Measurements from ENCODE around the gene TRIO. TPM values are rescaled to one million over a fixed set of nuclear protein-coding genes. Genes with fewer than 3 reads are reported as not detected.

Gene TRIO
- total RNA-seq, 4 donors from 2014 or later = 290 to 370 (median 346) TPM

GRCh38 chr5:14420101-14420811, 277.1 kb downstream of the TRIO start:
- 71% methylated on average over 7 of the region's 7 CpGs for WGBS, 2 donors
- H3K36me3 ChIP-seq = peaks cover 0 to 70% (median 0%) of the 10 kb centered on the region in 3 donors
- no peak overlapping the region for H3K4me3 ChIP-seq
- no peak overlapping the region for H3K27ac ChIP-seq
- no peak for TF ChIP-seq EP300 (IDR thresholded peaks at IDR 0.05)
- no peak for TF ChIP-seq CTCF (IDR thresholded peaks at IDR 0.05)
- TF ChIP-seq POLR2A (IDR thresholded peaks at IDR 0.05) = no peak
- peaks cover 0 to 15% (median 0%) of the 10 kb centered on the region in 4 donors for H3K4me1 ChIP-seq
- DNase-seq (ENCODE audit: low spot score in 2 of 2) = no peak
- no peaks in the 10 kb centered on the region for H3K27me3 ChIP-seq
- no peaks in the 10 kb centered on the region for H3K9me3 ChIP-seq

GRCh38 chr5:14421851-14422250, 278.7 kb downstream of the TRIO start:
- Histone ChIP-seq H3K4me3 (no peak overlapping the region), H3K27me3 (no peaks in the 10 kb centered on the region), H3K4me1 (peaks cover 0 to 9% (median 0%) of the 10 kb centered on the region in 4 donors), H3K36me3 (peaks cover 0 to 75% (median 0%) of the 10 kb centered on the region in 3 donors), H3K27ac (no peak overlapping the region), H3K9me3 (no peaks in the 10 kb centered on the region)
- TF ChIP-seq CTCF (IDR thresholded peaks at IDR 0.05) = no peak
- WGBS, 2 donors = 83 to 87% methylated on average over 8 of the region's 8 CpGs
- no peak for DNase-seq (ENCODE audit: low spot score in 2 of 2)

GRCh38 chr5:14424011-14424685, 281.0 kb downstream of the TRIO start:
- Histone ChIP-seq H3K4me1 (peaks cover 0 to 17% (median 0%) of the 10 kb centered on the region in 4 donors), H3K27me3 (no peaks in the 10 kb centered on the region), H3K36me3 (peaks cover 0 to 68% (median 0%) of the 10 kb centered on the region in 3 donors), H3K4me3 (no peak overlapping the region), H3K9me3 (no peaks in the 10 kb centered on the region), H3K27ac (no peak overlapping the region)
- DNase-seq (ENCODE audit: low spot score in 2 of 2) = no peak
- WGBS, 2 donors = 76 to 81% methylated on average over 7 of the region's 7 CpGs
- no peak for TF ChIP-seq POLR2A (IDR thresholded peaks at IDR 0.05)
- no peak for TF ChIP-seq EP300 (IDR thresholded peaks at IDR 0.05)
- no peak for TF ChIP-seq CTCF (IDR thresholded peaks at IDR 0.05)

GRCh38 chr5:14425559-14425958, 282.4 kb downstream of the TRIO start:
- 91 to 94% methylated on average over 7 of the region's 7 CpGs for WGBS, 2 donors

More at GRCh38 chr5:14425559-14425958, 282.4 kb downstream of the TRIO start:
- peak overlapping the region in 1 of 4 donors; percentile 6 for H3K27ac ChIP-seq
- H3K4me1 ChIP-seq = peaks cover 0 to 24% (median 0%) of the 10 kb centered on the region in 4 donors
- DNase-seq (ENCODE audit: low spot score in 2 of 2) = no peak
- H3K36me3 ChIP-seq = peaks cover 0 to 59% (median 0%) of the 10 kb centered on the region in 3 donors
- H3K27me3 ChIP-seq = no peaks in the 10 kb centered on the region
- H3K4me3 ChIP-seq = no peak overlapping the region
- H3K9me3 ChIP-seq = no peaks in the 10 kb centered on the region
- no peak for TF ChIP-seq EP300 (IDR thresholded peaks at IDR 0.05)
- no peak for TF ChIP-seq CTCF (IDR thresholded peaks at IDR 0.05)
- TF ChIP-seq POLR2A (IDR thresholded peaks at IDR 0.05) = no peak
